AG08396 (cell line): Measurements from ENCODE around the gene OSGEP.
A peak's percentile ranks its signal among the peaks of the same experiment; 100 is the strongest.

Experiments
- DNase-seq: peaks from one replicate; pipeline ENCODE4 v3.0.0; 2012; ENCODE audit warnings: low spot score, mixed read lengths

The OSGEP gene

GRCh38 chr14:20429801-20430669 lies 24.6 kb downstream of the OSGEP start:
- DNase-seq: no peak

- no peak for DNase-seq
Measured at GRCh38 chr14:20428802-20429201, 25.8 kb downstream of the OSGEP start.

GRCh38 chr14:20428010-20428365 lies 26.6 kb downstream of the OSGEP start:
- no peak for DNase-seq

- DNase-seq: peak; percentile 73
Measured at GRCh38 chr14:20427231-20428009, 27.2 kb downstream of the OSGEP start.

GRCh38 chr14:20424851-20425250 lies 29.8 kb downstream of the OSGEP start:
- DNase-seq: no peak

GRCh38 chr14:20422886-20423285 lies 31.7 kb downstream of the OSGEP start:
- no peak for DNase-seq

- DNase-seq: no peak
Measured at GRCh38 chr14:20421267-20421666, 33.3 kb downstream of the OSGEP start.

- DNase-seq: no peak
Measured at GRCh38 chr14:20419419-20419818, 35.2 kb downstream of the OSGEP start.

GRCh38 chr14:20418501-20418909 lies 36.1 kb downstream of the OSGEP start:
- DNase-seq: no peak

GRCh38 chr14:20417250-20418186 lies 37.1 kb downstream of the OSGEP start:
- DNase-seq: no peak

- DNase-seq: no peak
Measured at GRCh38 chr14:20416223-20416622, 38.4 kb downstream of the OSGEP start.

GRCh38 chr14:20415782-20416206 lies 38.8 kb downstream of the OSGEP start:
- peak; percentile 53 for DNase-seq

- DNase-seq: no peak
Measured at GRCh38 chr14:20413744-20414082, 40.9 kb downstream of the OSGEP start.

GRCh38 chr14:20412876-20413743 lies 41.5 kb downstream of the OSGEP start, which contains the start of gene TEP1:
TEP1 (minus strand) TSS chr14:20413501; CDS start chr14:20408439, 5,062 bp downstream.
- peak; percentile 88 for DNase-seq

- no peak for DNase-seq
Measured at GRCh38 chr14:20412411-20412810, 42.2 kb downstream of the OSGEP start.

- peak; percentile 64 for DNase-seq
Measured at GRCh38 chr14:20409226-20409625, 45.4 kb downstream of the OSGEP start.

GRCh38 chr14:20403521-20403920 lies 51.1 kb downstream of the OSGEP start:
- DNase-seq: no peak

- DNase-seq: no peak
Measured at GRCh38 chr14:20400965-20401593, 53.5 kb downstream of the OSGEP start.

GRCh38 chr14:20400589-20400964 lies 54.0 kb downstream of the OSGEP start:
- no peak for DNase-seq

- no peak for DNase-seq
Measured at GRCh38 chr14:20397511-20397910, 57.1 kb downstream of the OSGEP start.
